Fibroblast of skin of right biceps (primary cell): ENCODE results near the gene KRTAP5-9.
"Not testable (repeated sequence)": the region's sequence is repeated elsewhere in the genome, so short reads cannot be mapped to it uniquely, and the experiment has no call there.

ENCODE experiments used
- DNase-seq: peaks from one replicate; pipeline ENCODE4 v3.0.0-alpha.2; 2013

The KRTAP5-9 gene

DNA sequence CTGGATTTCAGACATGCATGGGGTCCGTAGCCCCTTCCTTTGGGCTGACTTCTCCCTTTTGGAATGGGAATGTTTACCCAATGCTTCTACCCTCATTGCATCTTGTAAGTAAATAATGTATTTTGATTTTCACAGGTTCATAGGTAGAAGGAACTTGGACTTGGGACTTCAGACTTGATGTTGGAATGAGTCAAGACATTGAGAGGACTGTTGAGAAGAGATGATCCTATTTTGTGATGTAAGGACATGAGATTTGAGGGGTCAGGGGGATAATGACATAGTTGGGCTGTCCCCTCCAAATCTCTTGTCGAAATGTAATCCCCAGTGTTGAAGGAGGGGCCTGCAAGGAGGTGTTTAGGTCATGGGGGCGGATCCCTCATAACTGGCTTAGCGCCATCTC, 16.2 kb downstream of the KRTAP5-9 start:
- DNase-seq: no peak

DNA sequence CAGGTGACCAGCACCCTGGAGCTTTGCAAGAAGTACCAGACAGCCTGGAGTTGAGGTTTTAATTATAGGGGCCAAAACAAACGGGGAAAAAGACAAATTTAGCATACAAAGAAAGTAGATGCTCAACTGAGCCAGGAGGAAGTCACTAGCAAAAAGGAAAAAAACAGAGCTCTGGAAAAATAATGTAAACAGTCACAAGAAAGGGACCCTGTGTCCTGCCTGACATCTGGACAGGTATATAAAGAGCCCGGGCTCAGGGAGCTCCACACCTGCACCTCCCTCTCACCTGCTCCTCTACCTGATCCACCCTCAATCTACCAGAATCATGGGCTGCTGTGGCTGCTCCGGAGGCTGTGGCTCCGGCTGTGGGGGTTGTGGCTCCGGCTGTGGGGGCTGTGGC, 17.0 kb downstream of the KRTAP5-9 start, which contains the start of gene KRTAP5-10:
TSS of gene KRTAP5-10 (plus strand) at position 301 of the 400 bp plus-strand sequence. CDS start at position 326, 25 bp downstream.
- no peak for DNase-seq

DNA sequence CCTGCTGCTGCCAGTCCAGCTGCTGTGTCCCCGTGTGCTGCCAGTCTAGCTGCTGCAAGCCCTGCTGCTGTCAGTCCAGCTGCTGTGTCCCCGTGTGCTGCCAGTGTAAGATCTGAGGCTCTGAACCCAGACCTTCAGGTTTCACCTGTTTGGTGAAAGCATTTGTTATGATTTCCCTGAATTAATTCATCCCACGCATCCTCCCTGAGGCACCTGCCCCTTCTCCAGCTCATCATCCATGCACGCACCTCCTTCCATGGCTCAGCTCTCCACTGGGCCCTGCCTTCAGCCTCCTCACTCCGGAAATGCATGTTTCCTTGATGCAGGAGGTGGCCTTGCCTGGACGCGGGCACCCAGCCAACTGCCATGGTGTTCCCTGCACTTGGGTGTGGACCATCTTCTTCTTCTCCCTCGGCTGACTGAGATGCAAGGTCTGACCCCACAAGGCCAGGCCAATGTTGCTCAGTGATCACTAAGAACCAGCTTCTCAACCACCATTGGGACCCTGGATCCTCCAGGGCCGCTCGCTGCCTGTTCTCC, 17.9 kb downstream of the KRTAP5-9 start:
- DNase-seq: no peak

DNA sequence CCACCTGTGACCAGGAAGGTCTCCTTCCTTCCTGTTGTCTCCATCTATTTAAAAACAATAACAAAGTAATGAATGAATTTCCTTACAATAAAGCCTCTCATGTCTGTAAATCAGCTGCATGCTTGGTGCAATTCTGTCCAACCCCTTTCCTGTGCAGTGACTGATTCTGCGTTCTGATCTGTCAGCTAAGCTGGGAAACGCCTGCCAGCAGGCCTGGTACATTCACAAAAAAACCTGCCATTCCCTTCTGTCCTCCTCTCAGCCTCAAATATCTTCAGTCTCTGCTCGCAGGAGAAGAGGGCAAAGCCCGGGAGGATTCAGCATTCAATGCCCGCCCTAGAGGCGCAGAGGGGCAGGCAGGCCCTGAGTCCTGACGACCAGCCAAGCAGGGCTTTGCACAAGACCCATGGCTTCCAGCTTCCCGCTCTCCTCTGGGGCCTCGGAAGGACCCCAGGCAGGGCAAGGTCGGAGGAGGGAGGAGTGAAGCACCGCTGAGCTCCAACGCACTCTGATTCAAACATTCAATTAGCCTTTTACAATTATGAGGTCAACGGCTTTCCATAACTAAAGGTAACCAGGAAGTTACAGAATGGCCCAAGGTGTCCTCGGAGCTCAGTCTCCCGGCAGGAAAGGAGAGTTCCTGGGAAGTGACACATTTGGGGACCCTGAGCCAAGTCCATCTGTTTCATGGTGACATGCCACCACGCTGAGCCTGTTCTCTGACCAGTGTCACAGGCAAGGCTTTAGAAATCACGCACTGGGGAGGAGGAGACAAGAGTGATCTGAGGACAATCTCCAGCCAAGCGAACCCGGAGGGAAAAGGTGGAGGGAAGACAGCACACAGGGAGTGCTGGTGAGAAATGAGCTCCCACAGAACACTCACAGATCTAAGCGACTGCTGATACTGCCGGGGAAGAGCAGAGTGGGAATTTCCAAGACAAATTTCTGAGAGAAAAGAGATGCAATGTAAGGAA, 18.7 kb downstream of the KRTAP5-9 start:
- not testable (repeated sequence) for DNase-seq

DNA sequence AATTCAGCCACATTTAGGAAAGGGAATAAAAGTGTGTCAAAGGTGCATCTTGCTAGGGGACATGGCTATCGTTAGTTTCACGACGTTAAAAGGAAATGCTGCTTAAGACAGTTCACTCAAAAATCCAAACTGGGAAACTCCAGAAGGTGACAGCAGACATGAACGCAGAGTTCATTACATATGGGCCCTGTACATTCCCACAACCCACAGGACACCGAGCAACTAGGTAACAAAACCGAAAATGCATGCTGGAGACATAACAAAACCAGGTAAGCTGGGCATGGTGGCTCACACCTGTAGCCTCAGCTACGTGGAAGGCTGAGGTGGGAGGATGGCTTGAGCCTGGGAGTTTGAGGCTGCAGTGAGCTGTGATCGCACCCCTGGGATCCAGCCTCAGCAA, 19.4 kb downstream of the KRTAP5-9 start:
- DNase-seq: not testable (repeated sequence)

DNA sequence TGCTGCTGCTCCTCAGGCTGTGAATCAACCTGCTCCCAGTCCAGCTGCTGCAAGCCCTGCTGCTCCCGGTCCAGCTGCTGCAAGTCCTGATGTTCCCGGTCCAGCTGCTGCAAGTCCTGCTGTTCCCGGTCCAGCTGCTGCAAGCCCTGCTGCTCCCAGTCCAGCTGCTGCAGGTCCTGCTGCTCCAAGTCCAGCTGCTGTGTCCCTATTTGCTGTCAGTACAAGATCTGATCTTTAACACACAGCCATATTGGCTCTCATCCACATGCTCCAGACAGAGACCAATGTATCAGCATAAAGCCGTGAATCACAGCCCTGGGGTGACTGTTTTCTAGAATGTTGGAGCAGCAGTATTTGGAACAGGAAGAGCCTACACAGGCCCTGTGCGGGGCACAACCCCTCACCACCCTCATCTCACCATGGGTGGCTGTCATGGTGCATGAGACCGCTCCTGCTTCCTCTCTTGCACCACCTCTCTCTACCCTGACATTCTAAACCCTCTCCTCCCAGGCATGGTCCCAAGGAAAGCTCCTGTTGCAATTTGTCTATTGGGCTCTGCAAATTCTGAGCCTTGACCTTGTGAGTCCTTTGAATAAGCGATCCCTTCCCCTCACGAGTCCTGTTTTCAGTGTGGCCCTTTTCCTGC, 20.6 kb downstream of the KRTAP5-9 start:
- no peak for DNase-seq

DNA sequence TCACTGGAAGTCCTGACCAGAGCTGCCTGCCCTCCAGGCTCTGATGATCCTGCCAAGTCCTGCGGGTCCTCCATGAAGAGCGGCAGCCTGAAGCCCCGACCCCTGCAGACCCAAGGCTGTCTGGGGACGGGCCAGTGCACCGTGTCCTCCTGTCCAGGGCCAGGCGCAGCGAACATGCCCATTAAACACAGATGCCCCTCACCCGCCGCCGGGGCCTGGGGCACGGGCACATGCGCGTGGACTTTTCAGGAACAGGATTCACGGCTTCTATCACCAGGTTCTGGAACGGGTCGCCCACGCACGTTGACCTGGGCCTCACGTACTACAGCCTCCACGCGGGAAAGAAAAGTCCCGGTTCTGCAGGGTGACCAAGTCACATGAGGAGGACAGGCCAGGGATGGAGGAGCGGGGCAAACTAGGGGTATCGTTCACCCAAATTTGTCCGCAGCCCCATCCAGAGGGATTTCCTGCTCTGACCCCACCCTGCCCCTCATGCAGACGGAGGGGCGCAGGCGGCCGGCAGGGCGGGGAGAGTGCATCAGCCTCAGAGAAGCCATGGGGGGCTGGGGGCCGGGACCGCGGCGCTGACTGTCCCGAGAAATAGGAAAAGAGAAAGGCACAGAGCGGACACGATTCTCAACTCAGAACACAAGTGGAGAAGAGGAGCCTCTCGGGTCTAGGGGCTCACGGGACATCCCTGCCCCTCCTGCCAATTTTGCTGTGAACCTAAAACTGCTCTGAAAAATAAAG, 23.1 kb downstream of the KRTAP5-9 start:
- DNase-seq: not testable (repeated sequence)

DNA sequence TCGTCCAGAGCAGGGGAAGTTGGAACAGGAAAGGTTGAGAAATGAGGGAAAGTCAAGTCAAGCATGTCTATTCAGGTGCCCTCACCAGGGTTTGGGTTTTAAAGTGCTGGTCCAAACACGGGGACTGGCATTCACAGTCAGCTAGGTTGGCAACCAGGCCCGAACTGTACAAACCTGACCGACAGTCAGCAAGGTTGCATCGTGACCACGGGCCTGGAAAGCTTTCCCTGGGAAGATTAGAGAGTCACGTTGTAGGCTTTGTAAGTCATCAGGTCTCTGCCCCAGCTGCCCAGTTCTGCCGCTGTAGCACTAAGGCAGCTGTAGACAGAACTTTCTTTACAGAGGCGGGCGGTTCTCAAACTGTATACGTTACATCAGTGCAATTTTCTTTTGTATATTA, 24.6 kb downstream of the KRTAP5-9 start:
- no peak for DNase-seq

DNA sequence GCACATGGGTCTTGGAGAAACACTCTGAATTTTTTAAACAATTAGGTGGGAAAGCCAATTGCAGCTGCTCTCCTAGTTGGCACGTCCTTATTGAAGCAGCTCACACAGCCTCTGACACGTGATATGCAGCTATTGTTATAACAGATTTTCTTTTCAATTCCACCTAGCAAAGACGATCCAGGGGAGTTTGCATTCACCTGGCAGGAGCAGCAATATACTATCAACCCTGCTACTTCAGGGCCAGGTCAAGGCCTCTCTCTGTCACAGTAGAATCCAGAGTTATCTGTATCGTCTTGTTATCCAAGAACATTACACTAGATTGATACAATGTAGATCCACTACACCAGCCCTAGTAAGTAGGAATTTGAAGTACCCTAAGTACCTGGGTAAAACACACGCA, 26.2 kb downstream of the KRTAP5-9 start:
- no peak for DNase-seq

DNA sequence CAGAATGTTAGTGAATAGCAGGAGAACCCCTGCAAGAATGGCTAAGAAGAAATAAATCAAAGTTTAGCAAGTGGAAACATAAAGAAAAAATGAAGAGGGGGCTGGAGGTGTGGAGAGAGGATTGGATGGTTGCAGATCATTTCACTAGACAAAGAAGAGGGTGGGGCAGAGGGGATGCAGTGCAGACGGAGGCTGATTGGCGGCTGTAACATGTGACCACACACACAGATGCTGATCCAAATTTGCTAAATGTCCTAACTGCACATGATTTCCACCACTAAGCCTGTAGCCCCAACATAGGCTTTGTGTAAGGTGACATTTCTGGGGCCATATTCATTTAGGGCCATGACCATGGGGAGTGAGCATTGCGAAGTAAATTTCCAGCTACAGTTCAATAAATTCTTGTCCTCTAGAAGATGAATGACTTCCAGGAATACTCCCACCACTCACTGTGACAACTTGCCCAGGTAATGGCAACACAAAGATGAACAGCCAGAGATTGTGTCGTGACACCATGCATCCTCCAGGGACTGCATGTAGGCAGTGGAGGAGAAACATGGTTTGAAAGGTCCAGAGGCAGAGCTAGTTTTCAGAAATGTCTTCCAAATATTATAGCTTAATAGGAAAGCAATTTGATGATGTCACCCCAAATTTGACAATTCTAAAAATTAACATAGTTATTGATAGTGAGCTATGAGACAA, 27.7 kb downstream of the KRTAP5-9 start:
- no peak for DNase-seq

DNA sequence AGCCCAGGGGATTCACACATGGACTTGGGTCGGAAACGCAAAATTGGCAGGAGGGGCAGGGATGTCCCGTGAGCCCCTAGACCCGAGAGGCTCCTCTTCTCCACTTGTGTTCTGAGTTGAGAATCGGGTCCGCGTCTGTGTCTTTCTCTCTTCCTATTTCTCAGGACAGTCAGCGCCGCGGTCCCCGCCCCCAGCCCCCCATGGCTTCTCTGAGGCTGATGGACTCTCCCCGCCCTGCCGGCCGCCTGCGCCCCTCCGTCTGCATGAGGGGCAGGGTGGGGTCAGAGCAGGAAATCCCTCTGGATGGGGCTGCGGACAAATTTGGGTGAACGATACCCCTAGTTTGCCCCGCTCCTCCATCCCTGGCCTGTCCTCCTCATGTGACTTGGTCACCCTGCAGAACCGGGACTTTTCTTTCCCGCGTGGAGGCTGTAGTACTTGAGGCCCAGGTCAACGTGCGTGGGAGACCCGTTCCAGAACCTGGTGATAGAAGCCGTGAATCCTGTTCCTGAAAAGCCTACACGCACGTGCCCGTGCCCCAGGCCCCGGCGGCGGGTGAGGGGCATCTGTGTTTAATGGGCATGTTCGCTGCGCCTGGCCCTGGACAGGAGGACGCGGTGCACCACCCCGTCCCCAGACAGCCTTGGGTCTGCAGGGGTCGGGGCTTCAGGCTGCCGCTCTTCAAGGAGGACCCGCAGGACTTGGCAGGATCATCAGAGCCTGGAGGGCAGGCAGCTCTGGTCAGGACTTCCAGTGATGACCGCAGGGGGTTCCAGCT, 28.7 kb downstream of the KRTAP5-9 start:
- not testable (repeated sequence) for DNase-seq

DNA sequence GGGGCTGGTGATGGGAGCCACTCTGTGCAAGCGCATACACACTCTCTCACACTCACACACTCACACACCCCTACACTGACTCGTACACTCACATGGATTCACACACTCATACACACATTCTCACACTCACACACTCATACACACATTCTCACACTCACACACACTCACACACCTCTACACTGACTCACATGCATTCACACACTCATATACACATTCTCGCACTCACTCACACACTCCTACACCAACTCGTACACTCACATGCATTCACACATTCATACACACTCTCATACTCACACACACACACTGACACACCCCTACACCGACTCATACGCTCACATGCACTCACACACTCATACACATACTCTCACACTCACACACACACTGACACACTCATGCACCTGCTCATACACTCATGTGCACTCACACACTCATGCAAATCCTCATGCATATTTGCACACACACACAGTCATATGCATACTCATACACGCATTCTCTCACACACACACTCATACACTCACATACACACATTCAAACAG, 29.3 kb downstream of the KRTAP5-9 start:
- DNase-seq: no peak

DNA sequence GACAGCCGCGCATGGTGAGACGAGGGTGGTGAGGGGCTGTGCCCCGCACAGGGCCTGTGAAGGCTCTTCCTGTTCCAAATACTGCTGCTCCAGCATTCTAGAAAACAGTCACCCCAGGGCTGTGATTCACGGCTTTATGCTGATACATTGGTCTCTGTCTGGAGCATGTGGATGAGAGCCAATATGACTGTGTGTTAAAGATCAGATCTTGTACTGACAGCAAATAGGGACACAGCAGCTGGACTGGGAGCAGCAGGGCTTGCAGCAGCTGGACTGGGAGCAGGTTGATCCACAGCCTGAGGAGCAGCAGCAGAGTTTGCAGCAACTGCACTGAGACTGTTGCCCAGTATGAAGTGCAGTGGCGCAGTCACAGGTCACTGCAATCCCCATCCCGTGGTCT, 31.3 kb downstream of the KRTAP5-9 start:
- not testable (repeated sequence) for DNase-seq

DNA sequence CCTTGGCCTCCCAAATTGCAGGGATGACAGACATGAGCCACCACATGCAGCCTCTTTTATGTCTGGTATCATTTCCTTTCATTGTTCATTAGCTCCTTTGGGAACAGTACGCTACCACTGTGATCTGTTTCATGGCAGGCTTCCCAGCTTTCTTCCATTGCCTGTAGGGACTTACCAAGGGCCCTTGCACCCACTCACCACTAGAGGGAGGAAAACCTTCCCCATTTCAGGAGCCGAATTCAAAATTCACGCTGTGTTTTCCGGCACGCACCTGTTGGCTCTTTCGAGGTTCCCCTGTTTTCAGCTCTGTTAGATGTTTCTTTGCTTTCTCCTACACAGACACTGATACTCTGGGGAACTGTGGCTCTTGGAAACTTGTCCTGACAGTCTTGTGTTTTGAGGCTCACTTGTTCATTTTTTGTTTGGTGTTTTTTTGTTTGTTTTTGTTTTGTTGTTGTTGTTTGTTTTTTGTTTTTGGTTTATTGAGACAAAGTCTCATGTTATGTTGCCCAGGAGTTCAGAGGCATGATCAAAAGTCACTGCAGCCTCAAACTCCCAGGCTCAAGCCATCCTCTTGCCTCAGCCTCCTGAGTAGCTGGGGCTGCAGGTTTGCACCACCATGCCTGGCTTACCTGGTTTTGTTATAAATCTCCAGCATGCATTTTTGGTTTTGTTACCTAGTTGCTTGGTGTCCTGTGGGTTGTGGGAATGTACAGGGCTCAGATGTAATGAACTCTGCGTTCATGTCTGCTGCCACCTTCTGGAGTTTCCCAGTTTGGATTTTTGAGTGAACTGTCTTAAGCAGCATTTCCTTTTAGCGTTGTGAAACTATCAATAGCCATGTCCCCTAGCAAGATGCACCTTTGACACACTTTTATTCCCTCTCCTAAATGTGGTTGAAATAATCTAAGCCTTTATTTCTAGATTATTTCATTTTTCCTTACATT, 32.1 kb downstream of the KRTAP5-9 start:
- peak; percentile 76 for DNase-seq

DNA sequence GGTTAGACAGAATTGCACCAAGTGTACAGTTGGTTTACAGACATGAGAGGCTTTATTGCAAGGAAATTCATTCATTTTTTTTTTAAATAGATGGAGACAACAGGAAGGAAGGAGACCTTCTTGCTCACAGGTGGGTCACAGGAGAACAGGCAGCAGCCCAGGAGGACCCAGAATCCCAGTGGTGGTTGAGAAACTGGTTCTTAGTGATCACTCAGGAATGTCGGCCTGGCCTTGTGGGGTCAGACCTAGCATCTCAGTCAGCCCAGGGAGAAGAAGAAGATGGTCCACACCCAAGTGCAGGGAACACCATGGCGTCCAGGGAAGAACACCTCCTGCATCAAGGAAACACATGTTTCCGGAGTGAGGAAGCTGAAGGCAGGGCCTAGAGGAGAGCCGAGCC, 33.6 kb downstream of the KRTAP5-9 start:
- no peak for DNase-seq

DNA sequence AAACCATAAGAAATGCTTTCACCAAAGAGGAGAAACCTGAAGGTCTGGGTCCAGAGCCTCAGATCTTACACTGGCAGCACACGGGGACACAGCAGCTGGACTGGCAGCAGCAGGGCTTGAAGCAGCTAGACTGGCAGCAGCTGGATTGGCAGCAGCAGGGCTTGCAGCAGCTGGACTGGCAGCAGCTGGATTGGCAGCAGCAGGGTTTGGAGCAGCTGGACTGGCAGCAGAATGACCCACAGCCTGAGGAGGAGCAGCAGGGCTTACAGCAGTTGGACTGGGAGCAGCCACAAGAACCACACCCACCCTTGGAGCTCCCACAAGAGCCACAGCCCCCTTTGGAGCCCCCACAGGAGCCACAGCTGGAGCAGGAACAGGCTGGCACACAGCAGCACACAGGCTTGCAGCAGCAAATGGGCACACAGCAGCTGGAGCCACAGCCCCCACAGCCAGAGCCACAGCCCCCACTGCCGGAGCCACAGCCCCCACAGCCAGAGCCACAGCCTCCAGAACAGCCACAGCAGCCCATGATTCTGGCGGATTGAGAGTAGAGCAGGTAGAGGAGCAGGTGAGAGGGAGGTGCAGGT, 34.2 kb downstream of the KRTAP5-9 start, which contains the start of gene KRTAP5-11:
TSS of gene KRTAP5-11 (minus strand) at position 567 of the 587 bp plus-strand sequence. CDS start at position 529, 38 bp downstream.
- DNase-seq: no peak

DNA sequence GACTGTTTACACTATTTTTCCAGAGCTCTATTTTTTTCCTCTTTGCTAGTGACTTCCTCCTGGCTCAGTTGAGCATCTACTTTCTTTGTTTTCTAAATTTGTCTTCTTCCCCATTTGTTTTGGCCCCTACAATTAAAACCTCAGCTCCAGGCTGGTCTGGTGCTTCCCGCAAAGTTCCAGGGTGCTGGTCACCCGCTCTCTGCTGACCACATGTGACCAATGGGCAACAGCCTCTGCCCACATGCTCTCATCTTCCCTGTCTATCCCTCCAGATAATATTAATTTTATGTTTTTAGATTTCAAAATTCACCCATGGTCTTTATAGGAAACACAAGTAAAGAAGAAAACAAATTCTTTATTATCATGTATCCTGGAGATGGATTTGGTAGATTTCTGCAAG, 34.7 kb downstream of the KRTAP5-9 start:
- not testable (repeated sequence) for DNase-seq

DNA sequence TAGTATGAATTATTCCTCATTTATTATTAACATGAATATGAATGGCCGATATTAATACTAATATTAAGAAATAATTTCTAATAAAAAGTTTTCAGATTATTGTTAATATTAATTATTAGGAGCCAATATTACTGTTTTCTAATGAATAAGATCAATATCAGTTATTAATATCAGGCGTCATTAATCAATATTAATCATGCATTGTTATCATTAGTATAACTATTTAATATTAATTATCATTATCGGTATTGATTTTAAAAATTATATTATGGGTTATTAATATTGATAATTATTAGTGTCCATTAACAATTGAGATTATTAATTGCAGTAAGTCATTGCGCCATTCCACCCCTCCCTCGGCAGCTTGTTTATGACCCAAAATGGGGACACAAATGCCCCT, 37.5 kb downstream of the KRTAP5-9 start:
- not testable (repeated sequence) for DNase-seq

DNA sequence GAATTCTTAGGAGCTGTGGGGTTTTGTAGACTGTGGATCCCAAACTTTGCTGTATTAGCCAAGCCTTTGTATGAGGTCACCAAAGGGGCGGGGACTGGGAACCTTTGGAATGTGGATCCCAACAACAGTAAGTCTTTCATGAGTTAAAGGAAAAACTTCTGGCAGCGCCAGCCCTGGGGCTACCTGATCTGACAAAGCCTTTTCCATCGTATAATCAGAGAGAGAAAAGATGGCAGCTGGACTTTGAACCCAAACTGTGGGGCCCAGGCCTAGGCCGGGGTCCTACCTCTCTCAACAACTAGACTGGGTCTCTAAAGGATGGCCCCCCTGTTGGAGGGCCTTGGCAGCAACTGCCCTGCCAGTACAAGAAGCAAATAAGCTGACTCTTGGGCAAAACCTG, 40.1 kb downstream of the KRTAP5-9 start:
- not testable (repeated sequence) for DNase-seq
